Right forelimb (tissue), 1 donor: ENCODE results near the gene CTIF.

Source experiments
- DNase-seq: peaks from one replicate; pipeline ENCODE4 v3.0.0-alpha.2; 2018

CTIF gene

GRCh38 chr18:48896875-48897511, 358.2 kb downstream of the CTIF start:
- no peak for DNase-seq

GRCh38 chr18:48897531-48897930, 358.7 kb downstream of the CTIF start:
- DNase-seq = no peak

- no peak for DNase-seq
Observed at GRCh38 chr18:48898521-48898920, 359.7 kb downstream of the CTIF start.

- no peak for DNase-seq
Observed at GRCh38 chr18:48899558-48900174, 360.8 kb downstream of the CTIF start.

GRCh38 chr18:48900469-48900868, 361.6 kb downstream of the CTIF start:
- DNase-seq = no peak

GRCh38 chr18:48901145-48902022, 362.6 kb downstream of the CTIF start:
- DNase-seq = no peak

- DNase-seq = peak; percentile 92
Observed at GRCh38 chr18:48902023-48902855, 363.4 kb downstream of the CTIF start.

- DNase-seq = no peak
Observed at GRCh38 chr18:48902856-48903601, 364.2 kb downstream of the CTIF start.

GRCh38 chr18:48904091-48904490, 365.3 kb downstream of the CTIF start:
- DNase-seq = no peak

GRCh38 chr18:48904847-48905394, 366.1 kb downstream of the CTIF start:
- no peak for DNase-seq

- DNase-seq = no peak
Observed at GRCh38 chr18:48905513-48905912, 366.7 kb downstream of the CTIF start.

GRCh38 chr18:48908916-48909315, 370.1 kb downstream of the CTIF start:
- peak; percentile 24 for DNase-seq

- peak; percentile 6 for DNase-seq
Observed at GRCh38 chr18:48909721-48910120, 370.9 kb downstream of the CTIF start.

- peak; percentile 41 for DNase-seq
Observed at GRCh38 chr18:48910972-48911545, 372.2 kb downstream of the CTIF start.
